ENCODE measurements around the gene OPN4.
"Not testable (repeated sequence)": the region's sequence is repeated elsewhere in the genome, so short reads cannot be mapped to it uniquely, and the experiment has no call there.

OPN4 gene

DNA sequence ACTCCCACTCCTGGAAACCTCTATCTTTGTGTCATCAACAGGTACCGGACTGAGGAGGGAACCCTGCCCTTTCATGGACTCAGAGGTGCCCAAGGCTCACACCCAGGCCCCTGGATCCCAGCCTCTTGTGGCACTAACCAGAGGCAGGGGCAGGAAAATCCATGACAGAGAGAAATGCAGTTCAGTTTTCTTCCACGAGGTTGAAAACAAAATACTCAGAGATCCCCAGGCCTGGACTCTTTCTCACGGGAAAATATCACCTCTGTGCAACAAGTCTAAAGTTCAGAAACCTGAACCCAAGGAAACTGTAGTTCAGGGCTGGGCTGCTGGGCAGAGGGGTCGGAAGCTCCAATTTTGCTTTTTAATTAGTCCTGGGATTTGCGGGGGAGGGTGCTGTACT lies 21.4 kb upstream of the OPN4 start:
- no peak overlapping the region for H3K4me3 ChIP-seq (ENCODE audit: low read depth in 1 of 2, low read length in 2 of 2)
- no peaks in the 10 kb centered on the region for H3K36me3 ChIP-seq (ENCODE audit: insufficient read depth, low read length)
- no peak overlapping the region for H3K27ac ChIP-seq (ENCODE audit: low read depth, low read length)
- no peaks in the 10 kb centered on the region for H3K9me3 ChIP-seq (ENCODE audit: low read length)
- no peak overlapping the region for H3K9ac ChIP-seq (ENCODE audit: low read length)
- peaks cover 9% of the 10 kb centered on the region for H3K4me1 ChIP-seq (ENCODE audit: insufficient read depth, low read length)
- H3K27me3 ChIP-seq (ENCODE audit: control insufficient read depth in 1 of 2, insufficient read depth in 2 of 2, low read length in 2 of 2): peaks cover 0 to 4% of the 10 kb centered on the region in 2 donors

DNA sequence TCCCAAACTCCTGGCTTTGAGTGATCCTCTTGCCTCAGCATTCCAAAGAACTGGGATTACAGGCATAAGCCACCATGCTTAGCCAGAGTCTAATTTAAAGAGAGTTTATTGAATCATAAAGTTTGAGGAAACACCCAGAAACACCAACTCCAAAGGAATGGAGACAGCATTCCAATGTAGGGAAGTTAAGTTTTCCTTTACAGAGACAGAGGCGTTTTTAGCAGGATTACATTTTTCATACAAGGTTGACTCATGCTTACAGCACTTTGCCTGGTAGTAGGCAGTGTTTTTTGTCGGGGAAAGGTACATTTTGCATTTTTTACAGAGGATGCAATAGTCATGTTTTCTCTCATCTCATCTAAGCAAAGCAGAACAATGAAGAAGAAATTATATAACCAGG lies 18.9 kb upstream of the OPN4 start:
- peaks cover 0 to 4% of the 10 kb centered on the region in 2 donors for H3K27me3 ChIP-seq (ENCODE audit: control insufficient read depth in 1 of 2, insufficient read depth in 2 of 2, low read length in 2 of 2)
- no peaks in the 10 kb centered on the region for H3K9me3 ChIP-seq (ENCODE audit: low read length)
- H3K27ac ChIP-seq (ENCODE audit: low read depth, low read length): no peak overlapping the region
- no peaks in the 10 kb centered on the region for H3K36me3 ChIP-seq (ENCODE audit: insufficient read depth, low read length)
- peaks cover 5% of the 10 kb centered on the region for H3K4me1 ChIP-seq (ENCODE audit: insufficient read depth, low read length)
- no peak overlapping the region for H3K4me3 ChIP-seq (ENCODE audit: low read depth in 1 of 2, low read length in 2 of 2)
- H3K9ac ChIP-seq (ENCODE audit: low read length): no peak overlapping the region

DNA sequence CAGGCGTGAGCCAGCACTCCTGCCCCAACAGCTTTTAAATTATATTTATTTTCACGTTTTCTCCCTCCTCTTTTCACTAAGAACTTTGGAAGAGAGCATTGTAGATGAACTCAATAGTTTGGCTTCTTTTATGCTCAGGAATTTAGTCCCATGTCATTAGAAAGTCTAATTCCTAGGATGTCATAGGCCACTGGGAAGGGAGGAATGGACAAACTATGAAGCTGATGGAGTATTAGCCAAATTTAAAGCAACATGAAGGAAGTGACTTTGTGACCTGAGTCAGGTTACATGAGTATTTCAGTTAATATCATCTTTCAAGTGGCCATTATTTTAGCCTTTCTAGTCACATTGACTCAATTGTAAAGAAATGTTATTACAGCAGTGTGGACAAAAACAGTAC lies 18.0 kb upstream of the OPN4 start:
- H3K9ac ChIP-seq (ENCODE audit: low read length): no peak overlapping the region
- H3K4me3 ChIP-seq (ENCODE audit: low read depth in 1 of 2, low read length in 2 of 2): no peak overlapping the region
- peaks cover 4% of the 10 kb centered on the region for H3K4me1 ChIP-seq (ENCODE audit: insufficient read depth, low read length)
- no peak overlapping the region for H3K27ac ChIP-seq (ENCODE audit: low read depth, low read length)
- no peaks in the 10 kb centered on the region for H3K36me3 ChIP-seq (ENCODE audit: insufficient read depth, low read length)
- H3K27me3 ChIP-seq (ENCODE audit: control insufficient read depth in 1 of 2, insufficient read depth in 2 of 2, low read length in 2 of 2): peaks cover 0 to 4% of the 10 kb centered on the region in 2 donors
- no peaks in the 10 kb centered on the region for H3K9me3 ChIP-seq (ENCODE audit: low read length)

DNA sequence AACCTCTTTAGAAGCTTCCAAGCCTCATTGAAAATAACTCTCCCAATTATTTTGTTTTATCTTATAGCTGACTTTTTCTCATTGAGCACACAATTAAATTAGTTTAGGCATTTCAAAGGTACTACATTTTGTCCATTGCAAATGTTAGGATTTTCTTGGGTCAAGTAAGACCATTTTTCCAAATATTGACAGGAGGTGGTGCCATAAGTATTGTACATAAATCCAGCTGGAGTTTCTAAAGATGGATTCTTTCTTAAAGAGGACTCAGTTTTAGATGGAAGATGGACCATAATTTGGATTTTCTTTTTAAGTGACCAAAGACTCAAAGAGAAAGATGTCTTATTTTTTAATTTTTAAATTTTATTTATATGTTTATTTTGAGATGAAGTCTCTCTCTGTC lies 12.3 kb upstream of the OPN4 start:
- no peaks in the 10 kb centered on the region for H3K9me3 ChIP-seq (ENCODE audit: low read length)
- H3K36me3 ChIP-seq (ENCODE audit: insufficient read depth, low read length): no peaks in the 10 kb centered on the region
- no peak overlapping the region for H3K9ac ChIP-seq (ENCODE audit: low read length)
- peaks cover 6% of the 10 kb centered on the region for H3K4me1 ChIP-seq (ENCODE audit: insufficient read depth, low read length)
- H3K27me3 ChIP-seq (ENCODE audit: control insufficient read depth in 1 of 2, insufficient read depth in 2 of 2, low read length in 2 of 2): no peaks in the 10 kb centered on the region
- no peak overlapping the region for H3K4me3 ChIP-seq (ENCODE audit: low read depth in 1 of 2, low read length in 2 of 2)
- H3K27ac ChIP-seq (ENCODE audit: low read depth, low read length): no peak overlapping the region

DNA sequence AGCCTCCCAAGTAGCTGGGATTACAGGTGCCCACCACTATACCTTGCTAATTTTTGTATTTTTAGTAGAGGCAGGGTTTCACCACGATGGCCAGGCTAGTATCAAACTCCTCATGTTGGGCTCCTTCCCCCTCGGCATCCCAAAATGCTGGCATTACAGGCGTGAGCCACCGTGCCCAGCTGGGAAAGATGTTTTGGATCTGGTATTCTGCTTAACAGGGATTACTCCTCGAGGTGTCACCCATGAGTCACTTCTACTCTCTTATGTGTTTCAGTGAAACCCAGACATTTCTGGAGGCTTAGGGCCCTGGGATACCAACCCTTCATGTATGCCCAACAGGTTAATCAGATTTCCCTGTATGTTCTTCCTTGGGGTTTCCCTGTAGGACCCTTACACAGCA lies 11.8 kb upstream of the OPN4 start:
- H3K4me1 ChIP-seq (ENCODE audit: insufficient read depth, low read length): peaks cover 6% of the 10 kb centered on the region
- no peaks in the 10 kb centered on the region for H3K27me3 ChIP-seq (ENCODE audit: control insufficient read depth in 1 of 2, insufficient read depth in 2 of 2, low read length in 2 of 2)
- no peak overlapping the region for H3K9ac ChIP-seq (ENCODE audit: low read length)
- H3K36me3 ChIP-seq (ENCODE audit: insufficient read depth, low read length): no peaks in the 10 kb centered on the region
- no peaks in the 10 kb centered on the region for H3K9me3 ChIP-seq (ENCODE audit: low read length)
- H3K27ac ChIP-seq (ENCODE audit: low read depth, low read length): no peak overlapping the region
- H3K4me3 ChIP-seq (ENCODE audit: low read depth in 1 of 2, low read length in 2 of 2): no peak overlapping the region

DNA sequence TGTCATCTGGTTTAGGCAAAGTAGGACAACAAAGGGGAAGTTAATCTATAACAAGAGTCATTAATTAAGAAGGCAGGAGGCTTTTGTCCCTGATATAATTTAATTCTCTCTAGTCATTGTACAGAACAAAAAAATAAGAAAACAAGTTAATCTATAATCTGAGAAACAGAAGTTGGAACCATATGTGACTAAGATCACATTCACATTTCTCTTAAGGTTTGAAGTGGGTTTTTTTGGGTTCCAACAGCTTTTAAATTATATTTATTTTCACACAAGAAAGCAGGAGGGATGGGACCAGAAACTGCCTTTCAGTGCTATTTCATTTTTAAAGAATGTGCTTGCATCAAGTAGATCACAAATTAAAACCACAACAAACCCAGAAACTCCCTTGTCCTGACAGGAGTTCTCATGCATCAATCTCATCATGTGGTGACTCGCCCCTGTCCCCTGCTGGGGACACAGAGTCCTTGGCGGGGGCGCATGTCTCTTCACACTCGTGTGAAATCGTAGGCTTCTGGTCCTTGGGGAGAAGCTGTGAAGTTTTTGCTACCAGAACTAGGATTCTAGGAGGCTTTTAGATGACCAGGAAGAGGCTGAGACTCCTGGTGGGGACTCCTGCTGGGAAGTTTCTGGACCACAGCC lies 10.1 kb upstream of the OPN4 start:
- Histone ChIP-seq H3K4me1 (ENCODE audit: insufficient read depth, low read length) (peaks cover 15% of the 10 kb centered on the region), H3K4me3 (ENCODE audit: low read depth in 1 of 2, low read length in 2 of 2) (no peak overlapping the region), H3K9me3 (ENCODE audit: low read length) (no peaks in the 10 kb centered on the region), H3K27ac (ENCODE audit: low read depth, low read length) (no peak overlapping the region), H3K36me3 (ENCODE audit: insufficient read depth, low read length) (no peaks in the 10 kb centered on the region), H3K27me3 (ENCODE audit: control insufficient read depth in 1 of 2, insufficient read depth in 2 of 2, low read length in 2 of 2) (no peaks in the 10 kb centered on the region), H3K9ac (ENCODE audit: low read length) (no peak overlapping the region)

DNA sequence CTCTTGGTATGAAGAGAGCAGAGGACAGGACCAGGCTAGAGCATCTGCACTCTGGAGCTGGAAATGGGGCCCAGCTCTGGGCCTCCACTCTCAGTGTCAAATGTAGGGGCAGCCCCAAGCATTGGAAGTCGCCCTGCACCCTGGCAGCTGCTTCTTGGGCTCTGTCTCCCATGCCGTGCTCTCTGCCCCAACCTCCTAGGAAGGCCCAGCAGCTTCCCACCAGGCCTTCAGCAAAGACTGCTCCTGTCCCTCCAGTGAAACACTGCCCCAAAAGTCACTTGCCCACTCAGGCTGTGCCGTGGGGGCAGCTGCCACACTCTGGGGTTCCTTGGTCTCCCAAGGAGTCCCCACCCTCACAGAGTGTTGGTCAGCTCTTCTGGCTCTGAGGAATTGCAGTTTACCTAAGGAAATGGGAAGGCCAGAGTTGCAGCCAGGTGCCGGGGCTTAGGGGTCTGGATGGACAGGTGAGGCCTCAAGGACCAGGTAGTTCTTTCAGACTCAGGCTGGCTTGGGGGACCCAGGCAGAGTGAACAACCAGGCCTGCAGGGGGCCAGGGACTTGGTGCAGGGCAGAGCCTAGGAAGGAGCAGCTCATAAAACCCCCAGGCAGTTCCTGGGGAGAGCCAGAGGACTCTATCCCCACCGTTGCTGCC lies 9.4 kb upstream of the OPN4 start:
- H3K4me1 ChIP-seq (ENCODE audit: insufficient read depth, low read length): peaks cover 20% of the 10 kb centered on the region
- H3K36me3 ChIP-seq (ENCODE audit: insufficient read depth, low read length): no peaks in the 10 kb centered on the region
- H3K4me3 ChIP-seq (ENCODE audit: low read depth in 1 of 2, low read length in 2 of 2): no peak overlapping the region
- no peaks in the 10 kb centered on the region for H3K27me3 ChIP-seq (ENCODE audit: control insufficient read depth in 1 of 2, insufficient read depth in 2 of 2, low read length in 2 of 2)
- H3K27ac ChIP-seq (ENCODE audit: low read depth, low read length): no peak overlapping the region
- H3K9me3 ChIP-seq (ENCODE audit: low read length): no peaks in the 10 kb centered on the region
- H3K9ac ChIP-seq (ENCODE audit: low read length): no peak overlapping the region

DNA sequence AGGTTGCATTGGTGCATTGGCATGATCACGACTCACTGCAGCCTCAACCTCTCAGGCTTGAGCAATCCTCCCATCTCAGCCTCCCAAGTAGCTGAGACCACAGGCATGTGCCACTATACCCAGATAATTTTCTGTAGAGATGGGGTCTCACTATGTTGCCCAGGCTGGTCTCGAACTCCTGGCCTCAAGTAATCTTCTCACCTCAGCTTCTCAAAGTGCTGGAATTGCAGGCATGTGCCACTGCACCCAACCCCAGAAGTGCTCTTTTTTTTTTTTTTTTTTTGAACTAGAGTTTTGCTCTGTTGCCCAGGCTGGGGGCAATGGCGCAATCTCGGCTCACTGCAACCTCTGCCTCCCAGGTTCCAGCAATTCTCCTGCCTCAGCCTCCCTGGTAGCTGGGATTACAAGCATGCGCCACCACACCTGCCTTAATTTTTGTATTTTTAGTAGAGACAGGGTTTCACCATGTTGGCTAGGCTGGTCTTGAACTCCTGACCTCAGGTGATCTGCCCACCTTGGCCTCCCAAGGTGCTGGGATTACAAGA lies 8.7 kb upstream of the OPN4 start:
- not testable (repeated sequence) for H3K9me3 ChIP-seq (ENCODE audit: low read length); H3K4me3 ChIP-seq (ENCODE audit: low read depth in 1 of 2, low read length in 2 of 2); H3K9ac ChIP-seq (ENCODE audit: low read length); H3K27ac ChIP-seq (ENCODE audit: low read depth, low read length); H3K27me3 ChIP-seq (ENCODE audit: control insufficient read depth in 1 of 2, insufficient read depth in 2 of 2, low read length in 2 of 2); H3K36me3 ChIP-seq (ENCODE audit: insufficient read depth, low read length)
- peaks cover 20% of the 10 kb centered on the region for H3K4me1 ChIP-seq (ENCODE audit: insufficient read depth, low read length)

DNA sequence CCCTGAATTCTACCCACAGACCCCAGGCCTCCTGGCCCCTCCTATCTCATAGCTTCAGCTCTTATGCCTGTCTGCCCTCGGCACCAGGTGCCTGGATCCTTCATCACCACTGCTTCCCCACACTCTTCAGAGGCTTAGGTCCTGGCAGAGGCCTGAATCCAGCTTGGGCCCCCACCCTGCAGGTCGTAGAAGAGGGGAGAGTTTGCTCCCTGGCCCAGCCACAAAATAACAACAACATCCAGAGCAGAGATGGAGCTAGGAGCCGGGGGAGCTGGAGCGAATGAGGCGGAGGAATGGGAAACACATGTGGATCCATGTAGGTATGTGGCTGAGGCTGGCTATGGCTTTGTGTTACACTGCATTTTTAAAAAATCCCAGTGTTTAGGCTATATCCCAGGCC lies 7.8 kb upstream of the OPN4 start:
- Histone ChIP-seq H3K9ac (ENCODE audit: low read length) (no peak overlapping the region), H3K27me3 (ENCODE audit: control insufficient read depth in 1 of 2, insufficient read depth in 2 of 2, low read length in 2 of 2) (no peaks in the 10 kb centered on the region), H3K4me1 (ENCODE audit: insufficient read depth, low read length) (peaks cover 20% of the 10 kb centered on the region), H3K4me3 (ENCODE audit: low read depth in 1 of 2, low read length in 2 of 2) (no peak overlapping the region), H3K9me3 (ENCODE audit: low read length) (no peaks in the 10 kb centered on the region), H3K36me3 (ENCODE audit: insufficient read depth, low read length) (no peaks in the 10 kb centered on the region), H3K27ac (ENCODE audit: low read depth, low read length) (no peak overlapping the region)

DNA sequence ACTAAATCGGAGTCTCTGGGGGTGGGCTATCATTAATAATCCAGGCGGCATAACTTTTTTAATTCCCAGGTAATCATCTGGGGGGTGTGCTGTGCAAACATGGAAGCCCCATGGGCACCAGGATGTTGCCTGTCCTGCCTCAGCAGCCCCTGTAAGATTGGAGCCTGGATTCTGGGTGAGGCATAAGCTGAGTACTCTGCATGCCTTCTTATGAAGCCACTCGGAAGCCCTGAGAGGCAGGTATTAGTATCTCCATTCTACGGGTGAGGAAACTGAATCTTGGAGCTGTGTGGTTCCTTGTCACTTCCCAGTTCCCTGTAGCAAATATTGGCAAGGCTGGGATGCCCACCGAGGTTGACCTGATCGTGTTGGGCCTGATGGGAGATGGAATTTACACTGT lies 7.4 kb upstream of the OPN4 start:
- Histone ChIP-seq H3K4me3 (ENCODE audit: low read depth in 1 of 2, low read length in 2 of 2) (no peak overlapping the region), H3K9me3 (ENCODE audit: low read length) (no peaks in the 10 kb centered on the region), H3K36me3 (ENCODE audit: insufficient read depth, low read length) (no peaks in the 10 kb centered on the region), H3K27ac (ENCODE audit: low read depth, low read length) (no peak overlapping the region), H3K27me3 (ENCODE audit: control insufficient read depth in 1 of 2, insufficient read depth in 2 of 2, low read length in 2 of 2) (no peaks in the 10 kb centered on the region), H3K4me1 (ENCODE audit: insufficient read depth, low read length) (peaks cover 20% of the 10 kb centered on the region), H3K9ac (ENCODE audit: low read length) (no peak overlapping the region)

DNA sequence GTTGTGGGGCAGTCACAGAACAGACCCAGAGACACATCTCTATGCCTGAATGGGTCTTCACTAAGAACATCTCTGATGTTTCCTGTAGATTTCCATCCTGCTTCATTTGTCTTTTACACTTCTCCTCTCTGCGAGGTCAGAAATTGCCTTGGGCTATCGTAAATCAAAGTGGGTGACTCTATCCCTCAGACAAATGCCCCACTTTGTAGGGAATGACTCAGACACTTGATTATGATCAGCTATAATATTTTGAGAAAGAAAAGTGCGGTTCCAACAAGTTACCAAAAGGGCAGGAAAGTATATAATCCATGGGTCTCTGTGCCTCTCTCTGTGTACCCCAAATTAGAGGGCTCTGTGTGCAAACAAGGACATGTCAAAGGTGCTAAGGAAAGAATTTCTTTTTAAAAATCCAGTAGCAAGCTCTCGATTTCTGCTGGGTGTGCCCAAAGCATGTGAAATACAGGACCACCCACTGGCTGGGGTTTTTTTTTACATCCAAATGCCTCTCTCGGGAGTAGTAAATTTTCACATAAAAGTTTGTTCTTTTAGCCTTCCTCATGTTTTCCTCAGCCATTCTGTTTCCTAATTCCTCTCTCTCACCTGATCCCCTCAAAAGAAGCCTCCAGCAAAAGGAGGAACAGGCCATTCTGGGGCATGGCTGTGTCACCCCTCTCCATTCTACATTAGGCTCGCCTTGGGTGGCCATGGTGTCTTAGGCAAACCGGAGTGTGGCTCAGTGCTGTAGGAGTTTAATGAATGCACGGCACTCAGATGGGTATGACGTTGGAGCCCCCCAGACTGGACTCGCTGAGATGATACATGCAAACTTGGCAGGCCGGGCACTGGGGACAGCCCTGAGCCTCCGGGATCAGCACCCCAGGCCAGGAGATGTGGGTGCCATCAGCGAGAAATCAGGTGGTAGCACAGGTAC lies 6.3 kb upstream of the OPN4 start:
- Histone ChIP-seq H3K9me3 (ENCODE audit: low read length) (no peaks in the 10 kb centered on the region), H3K36me3 (ENCODE audit: insufficient read depth, low read length) (no peaks in the 10 kb centered on the region), H3K9ac (ENCODE audit: low read length) (no peak overlapping the region), H3K4me1 (ENCODE audit: insufficient read depth, low read length) (peaks cover 14% of the 10 kb centered on the region), H3K27me3 (ENCODE audit: control insufficient read depth in 1 of 2, insufficient read depth in 2 of 2, low read length in 2 of 2) (no peaks in the 10 kb centered on the region), H3K4me3 (ENCODE audit: low read depth in 1 of 2, low read length in 2 of 2) (no peak overlapping the region), H3K27ac (ENCODE audit: low read depth, low read length) (no peak overlapping the region)

Data from muscle layer of colon (tissue), 2 donors.